Stimulated activated CD4-positive, alpha-beta T cell treated with anti-CD3 and anti-CD28 coated beads, Interleukin-12 subunit alpha, Interleukin-12 subunit beta, amount 100 ng/mL, for 48 hours (primary cell): ENCODE measurements around the gene RASGEF1B.

ENCODE experiments used
- DNase-seq, 3 donors: peaks; one replicate each; pipeline ENCODE4 v3.0.0-alpha.2; 2020; ENCODE audit warnings: low read depth in 2 of 3, low spot score in 1 of 3

The RASGEF1B gene

DNA sequence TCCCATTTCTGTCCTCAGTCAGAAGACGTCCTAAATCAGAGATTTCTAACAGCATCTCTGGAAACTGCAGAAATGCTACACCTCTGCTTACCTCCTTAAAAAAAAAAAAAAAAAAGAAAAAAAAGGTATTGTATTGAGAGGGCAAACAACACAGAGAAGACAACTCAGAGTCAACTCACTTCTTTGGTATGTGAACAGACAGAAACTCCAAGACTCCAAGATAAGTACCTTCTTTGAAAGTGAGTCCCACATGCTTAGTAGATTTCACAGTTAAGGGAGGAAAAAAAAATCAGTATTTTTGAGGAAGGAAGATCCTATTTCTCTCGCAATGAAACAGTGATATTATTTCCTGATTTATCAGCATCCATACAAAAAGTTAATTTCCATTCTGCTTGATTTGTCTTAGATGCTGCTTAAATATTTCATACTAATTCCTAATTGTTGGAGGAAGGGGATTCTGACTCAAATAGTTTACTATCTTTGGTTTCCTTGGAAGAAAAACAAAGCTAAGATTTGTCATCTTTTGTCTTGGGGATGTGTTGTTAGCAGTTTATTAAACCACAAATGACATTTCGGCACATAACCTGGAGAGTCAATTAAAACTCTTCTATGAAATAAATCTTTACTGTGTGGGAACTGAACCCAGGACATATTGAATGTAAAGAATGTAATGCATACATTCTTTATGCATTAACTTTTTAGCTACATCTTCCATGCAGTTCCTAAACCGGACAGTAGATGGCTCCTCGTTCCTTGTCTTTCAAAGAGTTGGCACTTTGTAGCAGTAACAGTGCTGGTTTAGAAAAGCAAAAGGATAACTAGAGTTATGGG lies 4.7 kb downstream of the RASGEF1B start:
- peak; percentile 35 to 90 (median 64) for DNase-seq

DNA sequence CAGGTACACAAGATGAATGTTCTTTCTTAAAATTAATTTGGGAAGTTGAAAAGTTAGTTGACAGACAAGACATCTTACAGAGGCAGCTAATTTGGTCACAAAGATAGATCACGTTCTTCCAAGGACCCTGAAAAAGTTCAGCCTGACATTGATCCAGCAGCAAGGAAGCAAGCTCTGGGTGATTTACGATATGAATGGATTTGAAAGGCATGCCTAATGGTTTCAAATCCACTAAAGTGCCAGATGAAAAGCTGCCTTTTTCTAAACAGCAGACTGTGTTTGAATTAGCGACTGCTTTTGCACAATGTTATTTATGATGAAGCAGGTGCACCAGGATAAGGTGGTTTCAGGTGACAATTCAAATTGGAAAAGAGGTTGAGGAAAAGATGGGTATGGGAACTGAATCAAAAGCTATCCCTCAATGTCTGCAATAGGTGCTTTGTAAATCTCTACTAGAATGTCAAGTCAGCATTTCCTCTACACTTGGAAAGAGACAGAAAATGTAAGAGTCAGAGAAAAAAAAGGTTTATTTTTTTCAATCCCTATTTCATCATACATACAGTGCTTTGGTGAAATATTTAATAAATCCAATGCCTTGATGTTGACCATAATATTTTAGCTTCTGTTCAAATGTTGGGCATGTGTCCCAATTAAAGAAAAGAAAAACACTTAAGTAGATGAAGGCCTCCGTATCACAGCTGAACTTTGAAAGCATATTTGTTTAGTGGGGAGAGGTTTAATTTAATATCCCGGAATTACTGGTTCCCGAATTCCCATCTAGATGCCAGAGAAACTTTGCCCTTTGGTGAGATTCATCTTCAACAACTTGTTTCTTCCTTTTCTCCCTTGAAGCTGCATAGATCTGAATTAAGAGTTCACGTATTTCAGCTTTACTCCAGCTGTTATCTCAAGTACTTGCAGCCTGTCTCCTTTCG lies 6.0 kb downstream of the RASGEF1B start:
- DNase-seq, result no peak

DNA sequence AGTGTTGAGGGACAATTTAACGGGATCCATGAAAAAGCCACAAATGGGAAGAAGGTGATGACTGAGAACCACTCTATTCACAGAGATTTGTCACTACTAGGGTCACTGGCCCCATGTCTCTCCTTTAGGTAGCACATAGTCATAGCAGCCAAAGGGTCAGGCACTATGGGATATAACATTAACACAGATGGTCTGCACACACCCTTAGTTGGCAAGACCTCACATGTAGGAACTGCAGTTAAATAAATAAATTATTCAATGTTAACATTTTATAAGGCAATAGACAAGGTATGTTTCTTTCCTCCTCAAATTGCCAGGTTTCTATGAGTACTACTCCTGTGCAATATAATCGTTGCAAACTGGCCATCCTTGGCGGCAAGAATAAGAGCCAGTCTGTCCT lies 10.9 kb downstream of the RASGEF1B start:
- DNase-seq, result no peak

DNA sequence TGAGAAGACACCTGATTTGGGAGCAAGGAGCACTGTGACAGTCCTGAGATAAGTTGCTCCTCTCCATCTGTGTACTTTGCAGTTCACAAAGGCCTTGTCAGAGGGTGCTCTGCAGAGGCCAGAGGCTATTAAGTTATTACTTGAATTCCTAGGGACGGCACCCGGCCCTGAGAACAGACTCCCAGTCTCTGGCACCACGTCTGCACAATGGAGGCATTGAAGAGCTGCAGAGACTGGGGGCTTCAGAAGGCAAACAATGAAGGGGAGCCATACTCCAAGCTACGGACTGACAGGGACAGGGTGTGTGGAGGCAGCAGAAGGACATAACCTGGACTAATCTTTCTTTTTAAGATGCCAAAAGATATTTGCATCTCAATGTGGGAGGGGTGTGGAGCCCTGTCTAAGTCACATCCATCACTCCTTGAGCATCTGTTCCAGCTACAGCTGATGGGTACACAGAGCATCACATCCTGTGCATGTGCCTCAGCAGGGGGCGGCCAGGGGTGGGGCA lies 11.5 kb downstream of the RASGEF1B start:
- no peak for DNase-seq

DNA sequence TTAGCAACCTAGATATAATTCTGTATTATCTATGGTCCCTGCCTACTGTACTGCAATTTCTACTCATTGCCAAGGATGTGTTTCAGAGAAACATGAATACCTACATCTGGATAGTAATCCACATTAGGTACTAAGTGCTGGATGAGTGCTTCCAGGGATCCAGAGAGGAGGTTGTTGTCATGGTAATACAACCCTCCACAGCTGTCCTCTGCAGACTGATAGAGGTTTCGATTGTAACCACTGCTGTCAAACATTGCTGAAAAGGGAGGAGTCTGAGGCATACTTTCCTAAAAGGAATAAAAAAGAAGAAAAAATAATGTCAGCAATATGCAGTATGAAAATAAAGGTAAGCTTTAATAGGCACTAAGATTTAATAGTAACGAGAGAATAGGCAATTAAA lies 12.5 kb downstream of the RASGEF1B start:
- no peak for DNase-seq

DNA sequence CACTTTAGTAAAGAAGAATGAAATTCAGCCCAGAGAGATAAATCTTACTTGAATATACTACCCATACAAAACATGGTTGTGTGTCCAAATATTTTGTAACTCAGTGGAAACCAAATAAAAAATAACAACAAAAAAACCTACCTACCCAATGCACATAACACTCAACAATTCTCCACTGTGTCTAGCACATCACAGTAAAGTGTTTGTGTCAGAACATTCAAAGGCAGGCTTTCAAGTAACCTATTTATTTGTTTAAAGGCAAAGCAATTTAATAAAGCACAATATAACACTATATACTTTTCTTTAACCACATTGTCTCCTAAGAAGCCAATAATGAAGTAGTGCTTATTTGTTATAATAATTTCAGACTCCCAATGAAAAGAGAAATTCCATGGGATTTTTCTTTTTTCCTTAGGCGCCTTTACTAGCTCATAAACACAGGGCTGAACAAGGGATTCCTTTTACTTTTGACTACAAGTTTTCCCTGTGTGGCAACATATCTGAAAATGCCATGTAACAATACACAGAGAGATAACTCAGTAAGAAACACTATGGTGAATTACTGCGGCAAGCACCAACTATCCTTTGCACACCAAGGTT lies 13.7 kb downstream of the RASGEF1B start:
- DNase-seq, result no peak

DNA sequence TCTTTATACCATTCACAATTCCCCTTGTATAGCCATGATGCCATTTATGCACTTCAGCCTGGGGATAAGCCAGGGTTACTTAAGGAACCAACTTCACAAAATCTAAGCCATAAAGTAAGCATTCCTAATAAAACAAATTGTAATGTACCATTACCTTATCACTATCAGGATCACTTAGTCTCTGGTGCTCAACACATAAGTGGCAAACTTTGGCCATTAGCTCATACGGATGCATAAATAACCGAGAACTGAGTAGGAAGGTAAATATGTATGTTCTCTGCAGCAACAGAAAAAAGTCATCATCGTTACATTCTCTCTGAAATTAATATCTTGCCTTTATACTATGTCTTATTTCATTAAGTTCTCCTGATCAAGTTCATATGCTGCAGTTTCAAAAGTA lies 14.4 kb downstream of the RASGEF1B start:
- DNase-seq, result no peak

DNA sequence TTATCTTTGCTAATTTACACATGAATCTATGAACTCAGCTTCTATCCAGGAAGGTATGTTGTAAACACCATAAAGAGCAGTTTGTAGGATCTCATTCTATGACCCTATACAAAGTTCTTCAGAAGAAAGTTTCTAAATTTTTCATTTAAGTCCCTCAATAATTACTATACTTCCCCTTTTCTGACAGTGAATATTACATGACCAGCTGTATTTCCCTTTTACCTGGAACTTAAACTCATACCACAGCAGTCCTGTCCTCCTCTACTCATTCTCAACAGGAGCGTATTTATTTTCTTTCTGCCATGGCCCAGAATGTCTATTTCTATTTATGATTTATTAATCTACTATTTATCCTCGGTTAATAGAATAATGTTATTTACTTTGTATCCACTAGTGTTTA lies 15.8 kb downstream of the RASGEF1B start:
- DNase-seq, result no peak

DNA sequence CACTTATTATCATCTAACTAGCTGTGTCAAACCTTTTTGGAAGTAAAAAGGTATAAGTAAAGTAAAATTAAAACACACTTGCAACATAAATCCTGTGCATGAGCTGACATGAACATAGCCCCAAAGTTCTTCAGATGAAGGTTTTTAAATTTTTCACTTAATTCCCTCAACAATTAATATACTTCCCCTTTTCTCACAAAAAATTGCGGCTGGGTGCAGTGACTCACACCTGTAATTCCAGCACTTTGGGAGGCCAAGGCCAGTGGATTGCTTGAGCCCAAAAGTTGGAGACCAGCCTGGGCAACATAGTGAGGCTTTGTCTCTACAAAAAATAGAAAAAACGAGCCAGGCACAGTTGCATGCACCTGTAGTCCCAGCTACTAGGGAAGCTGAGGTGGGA lies 16.8 kb downstream of the RASGEF1B start:
- DNase-seq, result no peak

DNA sequence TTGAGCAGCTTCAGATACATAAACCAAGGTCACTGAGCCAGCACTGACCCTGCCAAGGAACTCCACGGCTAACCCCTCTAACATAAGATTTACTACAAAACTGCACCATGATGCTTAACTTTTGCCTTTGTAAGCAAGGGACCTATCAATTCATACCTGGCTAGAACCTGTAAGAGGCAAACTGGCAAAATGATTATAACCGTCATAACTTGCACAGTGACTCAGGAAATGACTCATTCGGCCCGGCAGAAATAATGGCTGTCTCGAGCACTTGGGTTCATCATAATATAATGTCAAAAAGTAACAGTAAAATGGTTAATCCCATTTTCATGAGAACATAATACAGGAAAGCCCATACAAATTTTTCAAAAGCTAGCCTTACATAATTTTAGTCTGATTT lies 17.2 kb downstream of the RASGEF1B start:
- peak; percentile 16 to 38 (median 17) for DNase-seq

DNA sequence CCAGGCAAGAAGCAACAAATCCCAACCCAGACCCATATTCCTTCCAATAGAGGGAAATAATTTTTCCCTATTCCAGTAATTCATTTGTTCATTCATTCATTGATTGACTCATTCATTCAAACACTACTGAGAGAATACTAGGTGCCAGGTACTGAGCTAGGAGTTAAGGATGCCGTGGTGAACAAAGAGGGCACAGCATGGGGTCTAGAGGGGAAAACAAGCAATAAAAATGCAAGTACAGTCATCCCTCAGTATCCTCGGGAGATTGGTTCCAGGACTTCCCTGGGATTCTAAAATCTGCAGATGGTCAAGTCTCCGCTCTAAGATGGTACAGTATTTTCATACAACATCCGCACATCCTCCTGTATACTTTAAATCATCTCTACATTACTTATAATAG lies 18.7 kb downstream of the RASGEF1B start:
- no peak for DNase-seq

DNA sequence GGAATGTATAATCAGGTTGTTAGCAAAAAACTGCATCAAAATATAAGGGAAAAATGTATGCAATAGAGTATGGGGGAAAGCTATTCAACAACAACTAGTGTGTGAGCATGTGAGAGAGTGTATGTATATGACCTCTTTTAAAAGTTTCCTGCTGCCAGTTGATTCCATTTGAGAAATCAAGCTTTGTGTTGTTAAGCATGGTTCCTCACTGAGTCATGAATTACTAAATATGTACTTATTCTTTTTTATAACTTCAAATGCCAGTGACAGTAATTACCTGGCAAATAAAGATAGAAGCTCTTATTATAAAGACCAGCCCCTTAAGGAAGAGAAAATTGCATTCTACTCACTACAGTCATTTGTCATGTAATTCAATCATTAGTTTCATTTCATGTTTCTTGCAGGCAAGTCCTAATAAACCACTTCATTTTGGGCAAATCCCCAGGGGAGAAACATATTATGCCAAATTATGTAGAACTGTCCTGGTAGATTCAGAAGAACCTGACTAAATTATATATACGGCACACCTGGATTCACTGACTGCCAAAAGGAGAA lies 19.2 kb downstream of the RASGEF1B start:
- no peak for DNase-seq

DNA sequence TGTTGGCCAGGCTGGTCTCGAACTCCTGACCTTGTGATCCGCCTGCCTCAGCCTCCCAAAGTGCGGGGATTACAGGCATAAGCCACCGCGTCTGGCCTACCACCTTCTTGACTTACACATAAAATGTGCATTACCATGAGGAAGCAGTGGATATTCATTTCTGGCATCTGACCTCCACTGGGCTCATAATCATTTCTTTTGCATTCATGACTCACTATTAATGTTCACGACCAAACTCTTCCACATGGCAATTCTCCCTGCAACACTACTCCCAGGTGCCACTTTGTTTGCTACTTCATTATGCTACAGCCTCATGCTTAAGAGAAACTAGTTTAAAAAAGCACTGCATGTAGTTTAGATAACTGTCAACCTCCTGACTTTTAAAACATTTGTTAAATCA lies 22.7 kb downstream of the RASGEF1B start:
- DNase-seq, result no peak

DNA sequence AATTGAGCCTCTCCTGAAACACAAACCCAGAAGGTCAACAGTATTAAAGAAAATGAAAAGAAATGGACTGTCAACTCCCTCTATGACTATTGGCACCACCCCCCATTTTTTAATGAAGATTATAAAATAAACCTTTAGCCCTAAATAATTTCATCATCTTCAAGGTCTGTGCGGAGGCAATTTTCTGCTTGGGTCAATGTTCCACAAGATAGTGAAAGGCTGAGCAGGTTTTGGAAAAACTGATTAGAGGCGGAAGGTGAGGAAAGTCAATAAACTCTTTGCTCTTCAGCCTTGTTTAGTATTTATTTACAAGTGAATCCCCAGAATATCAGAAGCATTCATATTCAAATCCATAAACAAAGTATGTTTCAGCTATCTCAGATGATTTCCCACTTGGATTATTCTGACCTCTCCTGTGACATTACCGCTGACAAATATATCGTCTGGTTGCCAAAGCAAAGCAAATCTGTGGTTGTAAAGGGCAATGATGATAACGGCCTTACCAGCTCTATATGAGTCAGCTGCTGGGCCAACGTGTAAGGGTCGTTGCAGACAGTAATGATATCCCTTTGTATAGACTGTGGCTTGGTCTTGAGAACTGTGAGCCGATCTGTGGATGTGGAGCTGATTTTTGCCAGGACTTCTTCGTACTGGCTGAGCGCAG lies 24.0 kb downstream of the RASGEF1B start:
- no peak for DNase-seq

DNA sequence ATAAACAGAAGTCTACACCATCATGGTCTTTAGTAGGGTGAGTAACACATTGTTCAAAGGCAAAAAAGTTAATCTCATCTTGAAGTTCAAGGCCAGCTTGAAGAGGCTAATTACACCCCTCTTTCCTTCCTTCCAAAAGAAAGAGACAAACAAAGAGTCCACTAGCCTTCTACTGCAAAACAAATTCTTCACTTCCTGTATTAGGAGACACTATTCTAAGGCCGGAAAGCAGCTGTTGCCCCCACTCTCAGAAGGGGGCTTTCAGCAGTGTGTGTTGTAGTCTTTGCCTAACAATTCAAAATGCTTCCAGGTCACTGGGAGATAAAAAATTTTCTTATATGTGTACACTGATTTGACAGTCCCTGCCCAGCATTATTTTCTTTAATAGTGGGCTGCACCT lies 25.1 kb downstream of the RASGEF1B start:
- DNase-seq, result no peak

DNA sequence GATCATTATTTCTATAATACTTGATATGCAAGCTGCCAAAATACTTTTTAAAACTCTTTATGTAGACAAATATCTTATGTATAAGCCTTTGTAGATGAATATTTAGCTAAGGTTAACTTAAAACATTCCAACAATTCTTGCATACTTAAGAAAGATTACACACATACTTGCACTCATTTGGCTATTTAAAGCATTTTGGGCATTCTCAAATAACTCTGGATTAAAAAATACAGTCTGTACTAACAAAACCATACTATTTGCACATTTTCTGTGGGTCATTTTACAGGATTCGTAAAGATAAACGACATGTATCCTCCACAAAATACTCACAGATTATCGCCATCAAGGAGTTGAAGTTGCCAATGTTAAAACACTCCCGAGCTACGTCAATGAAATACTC lies 26.5 kb downstream of the RASGEF1B start:
- no peak for DNase-seq

DNA sequence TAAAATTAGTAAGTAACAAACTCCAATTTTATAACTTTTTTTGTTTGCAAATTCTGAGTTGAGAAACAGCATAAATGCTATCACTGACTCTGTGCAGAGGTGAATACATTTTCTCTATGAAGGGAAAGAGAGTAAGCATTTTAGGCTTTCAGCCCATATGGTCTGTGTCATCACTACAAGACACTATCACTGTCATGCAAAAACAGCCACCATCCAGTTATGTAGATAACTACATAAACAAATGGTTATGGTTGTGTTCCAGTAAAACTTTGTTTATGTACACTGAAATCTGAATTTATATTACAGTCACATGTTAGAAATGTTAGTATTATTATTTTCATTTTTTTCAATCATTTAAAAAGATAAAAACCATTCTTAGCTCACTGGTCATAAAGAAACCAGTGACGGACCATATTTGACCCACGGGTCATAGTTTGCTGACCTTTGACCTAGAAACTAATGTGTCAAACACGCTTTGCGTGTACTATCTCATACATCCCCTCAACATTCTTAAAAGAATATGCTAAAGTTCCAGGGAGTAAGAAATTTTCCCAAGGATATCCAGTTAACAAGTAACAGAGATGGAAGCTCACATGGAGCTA lies 29.1 kb downstream of the RASGEF1B start:
- no peak for DNase-seq

DNA sequence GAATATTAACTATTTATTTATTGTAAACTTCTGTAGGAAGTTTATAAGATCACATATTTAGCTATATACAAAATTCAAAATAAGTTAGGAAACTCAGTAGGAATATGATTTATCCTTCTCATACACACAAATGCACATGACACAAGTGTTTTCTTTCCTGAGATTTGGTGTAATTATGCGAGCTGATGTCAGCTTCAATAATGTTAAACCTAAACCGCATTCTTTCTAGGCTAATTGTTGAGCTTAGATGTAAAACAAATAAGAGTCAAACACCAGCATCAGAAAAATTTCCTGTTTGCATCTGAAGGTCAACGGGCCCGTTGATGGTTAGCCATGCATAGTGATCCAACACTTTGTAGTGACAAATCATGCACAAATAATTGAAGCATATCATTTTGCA lies 30.8 kb downstream of the RASGEF1B start:
- no peak for DNase-seq

DNA sequence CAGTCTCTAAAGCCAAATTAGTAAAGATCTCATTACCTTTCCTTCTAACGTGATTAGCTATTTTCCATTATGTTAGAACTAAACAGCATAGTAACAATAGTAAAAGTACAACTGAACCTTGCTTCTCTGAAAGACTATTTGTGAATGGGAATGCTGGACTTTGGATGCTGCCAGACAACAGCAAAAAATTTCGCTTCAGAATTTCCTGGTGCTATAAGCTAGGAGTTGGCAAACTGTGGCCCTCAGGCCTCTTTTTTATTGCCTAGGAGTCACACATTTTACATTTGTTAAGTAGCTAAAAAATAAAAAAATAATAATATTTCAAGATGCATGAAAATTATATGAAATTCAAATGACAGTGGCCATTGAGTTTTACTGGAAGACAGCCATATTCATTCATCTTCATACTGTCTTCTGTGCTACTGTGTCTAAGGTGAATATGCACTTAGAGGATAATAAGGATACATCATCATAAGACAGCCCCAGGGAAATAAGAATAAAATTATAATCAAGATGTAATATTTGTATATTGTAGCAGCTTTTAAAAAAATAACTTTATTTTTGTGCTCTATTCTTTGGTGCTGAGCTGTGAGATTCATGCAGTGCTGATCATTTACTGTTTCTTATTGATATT lies 34.6 kb downstream of the RASGEF1B start:
- no peak for DNase-seq

DNA sequence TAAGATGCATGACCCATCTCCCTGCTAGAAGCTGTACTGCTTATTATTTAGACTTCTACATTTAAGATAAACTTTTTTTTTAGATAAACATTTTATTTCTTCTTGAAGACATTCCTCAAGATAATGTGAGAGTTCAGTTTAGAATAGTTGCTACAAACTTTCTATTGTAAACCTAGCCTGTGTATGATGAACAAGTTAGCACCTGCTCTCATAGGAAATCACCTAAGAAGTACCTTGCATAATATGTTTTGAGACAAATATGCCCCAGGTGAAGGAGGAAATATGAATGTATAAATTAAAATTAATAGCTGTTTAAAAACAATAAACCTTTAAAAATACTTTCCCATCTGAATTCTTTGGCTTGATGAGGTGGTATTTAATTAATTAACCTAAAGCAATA lies 35.6 kb downstream of the RASGEF1B start:
- no peak for DNase-seq
